ENCODE measurements around the gene ZNF554.
"Not testable (repeated sequence)": the region's sequence is repeated elsewhere in the genome, so short reads cannot be mapped to it uniquely, and the experiment has no call there.

The ZNF554 gene

DNA sequence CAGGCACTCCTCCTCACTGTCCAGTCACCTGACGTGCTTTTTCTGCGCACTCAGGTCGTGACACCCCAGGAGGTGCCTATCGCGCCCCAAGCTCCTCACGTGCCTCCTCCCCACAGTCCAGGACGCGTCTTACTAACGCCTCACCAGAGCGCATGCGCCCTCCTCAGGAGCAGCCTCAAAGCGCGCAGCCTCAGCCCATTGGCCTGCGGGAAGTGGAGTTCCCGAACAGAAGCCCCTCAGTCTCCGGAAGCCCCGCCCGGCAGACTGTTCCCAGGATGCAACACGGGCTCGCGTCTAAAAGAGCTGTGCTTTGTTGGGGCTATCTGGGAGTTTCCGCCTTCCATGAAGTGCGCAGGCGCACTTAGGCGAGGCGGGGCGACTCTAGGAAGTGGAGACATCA lies 39.2 kb downstream of the ZNF554 start:
- no peak overlapping the region for H3K27ac ChIP-seq
- H3K9ac ChIP-seq: no peak overlapping the region
- H3K36me3 ChIP-seq: peaks cover 58% of the 10 kb centered on the region
- H3K4me1 ChIP-seq: no peaks in the 10 kb centered on the region
- no peak for TF ChIP-seq Cebpa-rat (IDR thresholded peaks at IDR 0.05)
- no peaks in the 10 kb centered on the region for H3K27me3 ChIP-seq
- H4K20me1 ChIP-seq: no peaks in the 10 kb centered on the region
- no peak overlapping the region for H3K4me2 ChIP-seq
- peaks cover 84% of the 10 kb centered on the region for H3K9me3 ChIP-seq
- H3K4me3 ChIP-seq: no peak overlapping the region

- no peak for TF ChIP-seq Cebpa-rat (IDR thresholded peaks at IDR 0.05)
- H4K20me1 ChIP-seq: no peaks in the 10 kb centered on the region
- no peak overlapping the region for H3K4me3 ChIP-seq
- H3K27ac ChIP-seq: no peak overlapping the region
- no peak overlapping the region for H3K4me2 ChIP-seq
- no peak overlapping the region for H3K9ac ChIP-seq
- no peaks in the 10 kb centered on the region for H3K27me3 ChIP-seq
- peaks cover 38% of the 10 kb centered on the region for H3K4me1 ChIP-seq
- peaks cover 62% of the 10 kb centered on the region for H3K9me3 ChIP-seq
- H3K36me3 ChIP-seq: peaks cover 9% of the 10 kb centered on the region
These were observed 44.1 kb downstream of the ZNF554 start for GRCh38 chr19:2863816-2864215.

GRCh38 chr19:2865334-2866100 lies 45.8 kb downstream of the ZNF554 start:
- Histone ChIP-seq H3K4me3 (0 out of 2 replicates have a peak overlapping the region, but pooled peaks have one; percentile 8), H4K20me1 (no peaks in the 10 kb centered on the region), H3K27ac (peak overlapping the region; percentile 68), H3K9ac (peak overlapping the region; percentile 52), H3K4me2 (peak overlapping the region; percentile 68), H3K9me3 (peaks cover 64% of the 10 kb centered on the region), H3K36me3 (no peaks in the 10 kb centered on the region), H3K4me1 (peaks cover 38% of the 10 kb centered on the region), H3K27me3 (no peaks in the 10 kb centered on the region)
- TF ChIP-seq Cebpa-rat (IDR thresholded peaks at IDR 0.05): no peak

DNA sequence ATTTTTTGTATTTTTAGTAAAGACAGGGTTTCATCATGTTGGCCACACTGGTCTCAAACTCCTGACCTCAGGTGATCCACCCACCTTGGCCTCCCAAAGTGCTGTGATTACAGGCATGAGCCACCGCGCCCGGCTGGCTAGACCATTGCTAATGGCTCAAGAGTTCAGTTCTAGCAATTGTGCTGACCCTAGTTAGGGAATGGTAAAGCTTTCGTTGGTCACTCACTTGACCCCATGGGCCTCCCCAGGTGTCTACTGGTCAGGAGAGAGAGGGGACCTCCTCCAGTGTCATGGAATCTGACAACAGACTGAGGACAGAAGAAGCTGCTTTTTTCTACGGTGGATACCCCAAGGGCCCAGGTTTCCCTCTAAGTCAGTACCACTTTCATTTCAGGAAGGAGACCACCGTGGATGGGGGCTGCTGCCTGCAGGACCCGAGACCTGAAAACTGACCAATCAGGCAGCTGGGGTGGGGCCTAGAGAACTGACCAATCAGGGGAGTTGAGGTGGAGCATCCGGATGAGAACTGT lies 46.9 kb downstream of the ZNF554 start:
- no peak overlapping the region for H3K9ac ChIP-seq
- H3K4me2 ChIP-seq: no peak overlapping the region
- peaks cover 68% of the 10 kb centered on the region for H3K9me3 ChIP-seq
- no peaks in the 10 kb centered on the region for H4K20me1 ChIP-seq
- no peaks in the 10 kb centered on the region for H3K27me3 ChIP-seq
- no peaks in the 10 kb centered on the region for H3K36me3 ChIP-seq
- peaks cover 39% of the 10 kb centered on the region for H3K4me1 ChIP-seq
- H3K27ac ChIP-seq: no peak overlapping the region
- no peak for TF ChIP-seq Cebpa-rat (IDR thresholded peaks at IDR 0.05)
- no peak overlapping the region for H3K4me3 ChIP-seq

- H3K9ac ChIP-seq: no peak within 1 kb of the TSS
- H3K9me3 ChIP-seq: peaks cover 72% of the 10 kb centered on the region
- no peak within 1 kb of the TSS for H3K4me3 ChIP-seq
- TF ChIP-seq Cebpa-rat (IDR thresholded peaks at IDR 0.05): no peak
- H3K4me2 ChIP-seq: peak within 1 kb of the TSS; percentile 68
- H3K27me3 ChIP-seq: no peaks in the 10 kb centered on the region
- H3K27ac ChIP-seq: peak within 1 kb of the TSS; percentile 30; the same call in 1 of the 2 replicates
- peaks cover 43% of the 10 kb centered on the region for H3K4me1 ChIP-seq
- H3K36me3 ChIP-seq: no peaks in the 10 kb centered on the region
- no peaks in the 10 kb centered on the region for H4K20me1 ChIP-seq
These were observed 47.6 kb downstream of the ZNF554 start, which contains the start of gene ZNF556 for GRCh38 chr19:2867025-2867991. Gene ZNF556, plus strand, starts transcription at chr19:2867335. Its CDS starts 87 bp downstream, at chr19:2867422.

DNA sequence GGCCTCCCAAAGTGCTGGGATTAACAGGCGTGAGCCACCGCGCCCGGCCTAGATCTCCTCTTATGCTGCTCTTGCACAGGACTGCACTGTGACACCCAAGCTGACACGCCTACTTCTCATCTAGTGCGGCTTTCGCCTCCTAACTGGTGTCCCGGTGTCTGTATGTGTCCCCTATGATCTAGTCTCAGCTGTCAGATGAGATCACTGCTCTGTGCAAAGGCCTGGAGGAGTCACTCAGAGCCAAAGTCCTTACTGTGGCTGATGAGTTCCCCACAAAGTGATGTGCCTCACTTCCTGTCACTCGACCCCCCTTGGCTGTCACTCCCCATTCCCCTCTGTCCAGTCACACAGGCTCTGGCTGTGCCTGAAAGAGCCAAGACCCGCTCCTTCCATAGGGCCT lies 50.0 kb downstream of the ZNF554 start:
- H3K27me3 ChIP-seq: no peaks in the 10 kb centered on the region
- no peaks in the 10 kb centered on the region for H3K36me3 ChIP-seq
- H3K9ac ChIP-seq: no peak overlapping the region
- H3K4me2 ChIP-seq: no peak overlapping the region
- H3K4me3 ChIP-seq: no peak overlapping the region
- no peak for TF ChIP-seq Cebpa-rat (IDR thresholded peaks at IDR 0.05)
- peaks cover 51% of the 10 kb centered on the region for H3K4me1 ChIP-seq
- H3K27ac ChIP-seq: no peak overlapping the region
- peaks cover 72% of the 10 kb centered on the region for H3K9me3 ChIP-seq
- H4K20me1 ChIP-seq: no peaks in the 10 kb centered on the region

DNA sequence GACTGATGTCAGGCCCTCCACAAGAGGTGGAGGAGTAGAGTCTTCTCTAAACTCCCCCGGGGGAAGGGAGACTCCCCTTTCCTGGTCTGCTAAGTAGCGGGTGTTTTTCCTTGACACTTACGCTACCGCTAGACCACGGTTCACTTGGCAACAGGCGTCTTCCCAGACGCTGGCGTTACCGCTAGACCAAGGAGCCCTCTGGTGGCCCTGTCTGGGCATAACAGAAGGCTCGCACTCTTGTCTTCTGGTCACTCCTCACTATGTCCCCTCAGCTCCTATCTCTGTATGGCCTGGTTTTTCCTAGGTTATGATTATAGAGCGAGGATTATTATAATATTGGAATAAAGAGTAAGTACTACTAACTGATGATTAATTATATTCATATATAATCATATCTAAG lies 52.5 kb downstream of the ZNF554 start:
- H3K27me3 ChIP-seq, H3K4me3 ChIP-seq, H3K27ac ChIP-seq, H3K9ac ChIP-seq, H4K20me1 ChIP-seq, H3K36me3 ChIP-seq: not testable (repeated sequence)
- peak overlapping the region; percentile 17; the same call in 1 of the 2 replicates for H3K4me2 ChIP-seq
- peaks cover 89% of the 10 kb centered on the region for H3K9me3 ChIP-seq
- peaks cover 28% of the 10 kb centered on the region for H3K4me1 ChIP-seq

DNA sequence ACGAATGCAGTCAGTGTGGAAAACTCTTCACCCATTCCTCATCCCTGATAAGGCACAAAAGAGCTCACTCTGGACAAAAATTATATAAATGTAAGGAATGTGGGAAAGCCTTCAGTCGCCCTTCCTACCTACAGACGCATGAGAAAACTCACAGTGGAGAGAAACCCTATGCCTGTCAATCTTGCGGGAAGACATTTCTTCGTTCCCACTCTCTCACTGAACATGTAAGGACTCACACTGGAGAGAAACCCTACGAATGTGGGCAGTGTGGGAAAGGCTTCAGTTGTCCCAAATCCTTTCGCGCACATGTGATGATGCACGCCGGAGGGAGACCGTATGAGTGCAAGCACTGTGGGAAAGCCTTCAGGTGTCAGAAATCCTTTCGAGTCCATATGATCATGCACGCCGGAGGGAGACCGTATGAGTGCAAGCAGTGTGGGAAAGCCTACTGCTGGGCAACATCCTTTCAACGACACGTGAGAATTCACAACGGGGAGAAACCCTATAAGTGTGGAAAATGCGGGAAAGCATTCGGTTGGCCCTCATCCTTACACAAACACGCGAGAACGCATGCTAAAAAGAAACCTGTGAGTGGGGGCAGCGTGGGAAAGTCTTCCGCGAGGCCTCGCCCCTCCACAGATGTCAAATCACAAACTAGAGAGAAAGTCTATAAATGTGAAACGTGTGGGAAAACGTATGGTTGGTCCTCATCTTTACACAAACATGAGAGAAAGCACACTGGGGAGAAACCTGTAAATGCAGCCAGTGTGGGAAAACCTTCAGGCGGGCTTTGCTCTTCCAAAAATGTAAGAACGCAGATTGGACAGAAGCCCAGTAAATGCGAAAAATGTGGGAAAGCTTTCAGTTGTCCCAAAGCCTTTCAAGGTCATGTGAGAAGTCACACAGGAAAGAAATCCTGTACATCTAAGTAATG lies 58.0 kb downstream of the ZNF554 start:
- peaks cover 97% of the 10 kb centered on the region for H3K9me3 ChIP-seq
- no peaks in the 10 kb centered on the region for H3K36me3 ChIP-seq
- no peak overlapping the region for H3K27ac ChIP-seq
- no peak overlapping the region for H3K4me2 ChIP-seq
- H3K4me1 ChIP-seq: peaks cover 10% of the 10 kb centered on the region; the same call in 1 of the 2 replicates
- H3K4me3 ChIP-seq: peak overlapping the region; percentile 23; the same call in 1 of the 2 replicates
- H4K20me1 ChIP-seq: no peaks in the 10 kb centered on the region
- no peaks in the 10 kb centered on the region for H3K27me3 ChIP-seq
- no peak overlapping the region for H3K9ac ChIP-seq
- TF ChIP-seq Cebpa-rat (IDR thresholded peaks at IDR 0.05): no peak
